NB4 (cell line): ENCODE data around the gene OPCML.

Source experiments
- CTCF ChIP-seq: IDR thresholded peaks from one replicate; pipeline ENCODE4 v1.5.1; 2012; ENCODE audit warnings: low read depth, low read length
- MAX ChIP-seq: IDR thresholded peaks from 2 replicates; pipeline ENCODE4 v1.6.1; 2011; ENCODE audit warnings: low read depth, low read length
- POLR2A ChIP-seq: IDR thresholded peaks from 2 replicates; pipeline ENCODE4 v1.6.1; 2011; ENCODE audit warnings: mild to moderate bottlenecking; ENCODE audit not compliant: insufficient read length; ENCODE audit errors: extremely low read depth

- no peak for TF ChIP-seq CTCF
- TF ChIP-seq POLR2A, result no peak
- TF ChIP-seq MAX, result no peak
Observed at GRCh38 chr11:133204158-133204557, 328.1 kb downstream of the OPCML start.
